GM21825 (cell line): ENCODE results near the gene RAI14.

ENCODE experiments used
- ATAC-seq: cut with Tn5 transposase; IDR thresholded peaks from one replicate; pipeline ENCODE4 v1.9.1; 2021; ENCODE audit warnings: mild to moderate bottlenecking, moderate library complexity; ENCODE audit not compliant: unreplicated experiment

The RAI14 gene

GRCh38 chr5:34656001-34656699 is at the start of gene RAI14:
TSS of gene RAI14 (plus strand) at chr5:34656328. CDS start at chr5:34686920, 30,592 bp downstream.
- no peak for ATAC-seq

DNA sequence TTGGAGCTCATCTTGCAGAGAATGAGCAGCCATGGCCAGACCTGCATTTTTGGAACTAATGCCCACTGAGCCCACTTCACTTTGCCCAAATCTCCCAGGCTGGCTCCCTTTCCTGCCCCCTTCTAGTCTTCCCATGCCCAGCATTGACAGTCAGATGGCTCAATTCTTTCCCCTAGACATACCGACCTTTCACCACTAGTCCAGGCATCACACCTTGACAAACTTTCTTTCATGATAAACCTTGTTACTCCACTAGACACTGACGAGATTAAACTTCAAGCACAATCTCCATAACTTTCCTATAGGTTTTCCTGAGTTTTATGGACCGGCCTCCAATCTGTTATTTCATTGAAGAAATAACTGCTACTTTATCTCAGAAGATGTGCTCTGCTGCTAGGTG is 47.8 kb upstream of the RAI14 start:
- no peak for ATAC-seq

DNA sequence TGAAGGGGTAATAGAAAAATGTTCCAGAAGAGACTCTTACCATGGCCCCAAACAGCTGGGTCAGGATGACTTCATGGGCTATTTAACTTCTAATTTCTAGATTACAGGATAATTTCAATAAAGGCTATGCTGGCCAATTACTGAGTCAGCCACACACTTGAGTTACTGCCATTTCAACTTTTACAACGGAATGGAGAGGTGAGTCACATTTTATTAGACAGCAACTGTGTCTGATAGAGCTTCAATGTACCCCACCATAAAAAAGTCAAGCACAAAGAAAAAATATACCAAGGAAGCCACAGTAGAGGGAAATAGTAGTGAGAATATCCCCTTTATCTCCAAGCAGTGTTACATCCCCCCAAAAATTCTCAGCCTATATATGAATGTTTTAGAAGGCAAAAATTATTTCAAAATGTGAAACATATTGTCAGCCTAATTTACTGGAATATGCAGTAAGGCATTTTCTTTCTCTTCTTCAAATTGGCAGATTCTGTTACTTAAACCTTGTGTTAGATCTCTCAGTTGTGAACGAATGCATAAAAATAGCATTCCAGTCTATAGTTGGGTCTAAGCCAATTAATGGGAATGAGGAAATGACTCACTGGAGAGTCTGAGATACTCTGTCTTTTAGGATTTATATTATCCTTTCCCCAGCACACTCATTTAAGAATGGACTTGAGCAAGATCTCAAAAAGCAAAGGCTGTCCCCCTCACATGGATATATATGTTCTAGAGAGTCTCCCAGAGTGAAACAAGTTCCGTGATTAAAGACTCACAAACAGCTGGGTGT is 47.1 kb upstream of the RAI14 start:
- ATAC-seq, result no peak

DNA sequence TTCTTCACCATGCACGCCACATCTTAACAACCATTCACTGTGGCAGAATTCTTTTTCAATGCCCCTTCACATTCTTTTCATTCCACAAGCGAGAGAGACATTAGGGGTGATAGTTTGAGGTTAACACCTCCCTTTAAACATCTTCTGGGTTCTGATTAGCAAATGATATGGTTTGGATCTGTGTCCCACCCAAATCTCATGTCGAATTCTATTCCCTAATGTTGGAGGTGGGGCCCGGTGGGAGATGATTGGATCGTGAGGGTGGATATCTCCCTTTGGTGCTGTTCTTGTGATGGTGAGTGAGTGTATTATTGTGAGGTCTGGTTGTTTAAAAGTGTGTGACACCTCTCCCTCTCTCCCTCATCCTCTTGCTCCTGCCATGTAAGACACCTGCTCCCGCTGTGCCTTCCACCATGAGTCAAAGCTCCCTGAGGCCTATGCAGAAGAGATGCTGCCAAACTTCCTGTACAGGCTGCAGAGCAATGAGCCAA is 46.1 kb upstream of the RAI14 start:
- ATAC-seq, result no peak

DNA sequence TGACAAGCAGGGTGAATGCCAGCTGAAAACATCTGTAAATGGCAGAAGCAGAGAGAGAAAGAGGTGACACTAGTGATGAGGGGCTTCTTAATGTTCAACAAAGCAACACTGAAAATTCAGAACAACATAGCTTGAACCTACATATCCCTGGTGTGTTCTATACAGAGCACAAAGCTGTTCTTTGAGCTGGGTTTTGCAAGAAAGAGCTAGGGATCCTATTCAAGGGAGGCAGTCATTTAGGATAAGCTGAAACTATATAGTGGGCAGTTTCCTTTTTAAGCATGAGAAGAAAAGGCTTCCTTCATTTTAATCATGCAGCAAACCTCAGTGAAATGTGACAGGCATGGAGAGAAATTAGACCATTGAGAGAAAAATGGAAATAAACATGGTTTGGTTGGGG is 45.6 kb upstream of the RAI14 start:
- no peak for ATAC-seq

GRCh38 chr5:34611464-34612415 is 44.4 kb upstream of the RAI14 start:
- no peak for ATAC-seq

GRCh38 chr5:34616651-34617050 is 39.5 kb upstream of the RAI14 start:
- no peak for ATAC-seq

DNA sequence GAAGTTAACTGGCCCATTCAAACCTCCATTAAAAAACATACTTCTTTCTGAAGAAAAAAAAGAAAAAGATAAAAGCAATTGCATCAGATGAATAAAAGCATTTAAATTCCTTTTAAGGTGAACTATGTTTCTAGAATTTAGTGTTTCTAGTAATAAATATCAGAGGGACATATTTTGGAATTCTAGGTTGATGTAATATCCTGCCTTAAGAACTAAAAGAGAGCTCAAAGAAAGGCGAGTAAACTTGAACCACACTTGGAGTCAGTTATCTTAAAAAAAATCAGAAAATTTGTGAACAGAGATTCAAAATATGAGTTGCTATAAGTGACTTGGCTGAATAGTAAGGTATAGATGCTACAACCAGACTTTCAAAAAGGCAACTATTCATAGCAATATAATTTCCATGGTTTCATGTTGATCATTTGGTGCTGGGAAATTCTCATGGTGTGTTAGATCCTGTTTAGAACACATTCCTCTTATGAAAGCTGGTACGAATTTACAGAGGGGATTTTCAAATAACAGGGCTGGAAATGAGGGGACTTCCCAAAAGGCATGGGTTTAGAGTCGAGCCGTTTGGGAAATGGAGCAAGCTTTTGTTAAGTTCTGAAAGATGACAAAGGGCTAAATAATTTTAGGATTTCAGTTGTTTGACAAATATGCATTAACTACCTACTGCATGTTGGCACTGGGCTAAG is 37.6 kb upstream of the RAI14 start:
- no peak for ATAC-seq

DNA sequence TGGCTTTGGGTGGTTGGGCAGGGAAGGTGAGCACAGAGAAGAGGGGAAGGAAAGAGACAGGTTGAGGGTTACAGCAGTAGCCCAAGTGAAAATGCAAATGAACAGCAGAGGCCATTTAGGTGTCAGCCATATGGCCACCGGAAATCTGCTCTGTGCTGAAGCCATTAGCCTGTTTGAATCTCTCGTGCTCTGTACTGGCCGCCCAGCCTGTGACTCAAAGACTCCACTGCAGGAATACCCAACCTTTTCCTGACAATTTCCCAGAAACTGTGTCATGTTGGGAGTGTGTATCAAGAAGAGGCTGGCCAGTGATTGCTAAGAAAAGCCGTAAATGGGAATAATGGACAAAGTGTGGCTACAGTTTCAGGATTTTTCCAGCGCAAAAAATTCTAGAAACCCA is 35.9 kb upstream of the RAI14 start:
- no peak for ATAC-seq

DNA sequence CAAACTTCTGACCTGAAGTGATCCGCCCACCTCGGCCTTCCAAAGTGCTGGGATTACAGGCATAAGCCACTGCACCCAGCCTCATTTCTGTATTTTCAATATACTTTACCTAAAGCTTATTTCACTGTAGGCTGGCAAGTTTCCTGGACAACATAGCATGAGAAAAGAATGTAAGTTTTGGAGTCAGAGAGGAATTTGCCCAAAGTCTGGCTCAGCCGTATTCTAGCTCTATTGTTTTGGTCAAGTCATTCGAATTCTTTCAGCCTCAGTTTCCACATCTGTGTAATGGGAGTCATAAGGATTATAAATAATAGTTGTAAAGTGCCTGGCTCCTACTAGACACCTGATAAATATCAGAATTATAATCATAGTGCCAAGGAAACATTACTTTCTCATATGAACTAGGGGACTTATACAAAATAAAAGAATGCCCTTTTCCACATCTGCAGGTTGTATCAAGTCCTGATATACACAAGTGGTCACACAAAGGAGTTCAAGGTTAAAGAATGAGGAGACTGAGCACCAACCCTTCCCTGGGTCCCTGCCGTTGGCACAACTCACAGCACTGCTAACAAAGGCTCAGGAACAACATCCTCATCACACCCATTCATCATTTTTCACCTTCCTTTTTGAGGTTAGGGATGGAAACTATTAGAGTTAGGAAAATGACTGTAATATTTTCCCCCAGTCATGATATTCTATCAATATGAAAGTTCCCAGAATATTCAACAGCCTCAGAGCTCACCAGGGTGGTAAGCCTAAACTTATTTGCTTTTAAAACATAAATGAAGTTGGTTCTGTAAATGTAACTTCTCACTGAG is 34.6 kb upstream of the RAI14 start:
- no peak for ATAC-seq

- ATAC-seq, result no peak
Measured at GRCh38 chr5:34622098-34622400, 34.1 kb upstream of the RAI14 start.

GRCh38 chr5:34624691-34625090 is 31.4 kb upstream of the RAI14 start:
- ATAC-seq, result no peak

GRCh38 chr5:34625246-34625645 is 30.9 kb upstream of the RAI14 start:
- ATAC-seq, result no peak

DNA sequence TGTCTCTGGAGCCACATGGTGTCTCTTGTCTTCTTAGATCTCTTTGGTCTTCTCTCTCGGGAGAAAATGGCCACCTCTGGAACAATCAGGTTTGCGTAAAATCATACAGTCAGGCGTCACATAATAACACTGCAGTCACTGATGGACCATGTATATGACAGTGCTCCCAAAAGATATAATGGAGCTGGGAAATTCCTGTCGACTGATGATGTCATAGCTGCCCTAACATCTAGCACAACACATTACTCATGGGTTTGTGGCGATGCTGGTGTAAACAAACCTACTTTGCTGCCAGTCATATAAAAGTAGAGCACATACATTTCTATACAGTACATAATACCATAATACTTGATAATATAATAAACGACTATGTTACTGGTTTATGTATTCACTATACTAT is 30.1 kb upstream of the RAI14 start:
- no peak for ATAC-seq

GRCh38 chr5:34626751-34627150 is 29.4 kb upstream of the RAI14 start:
- ATAC-seq, result no peak

GRCh38 chr5:34627794-34628193 is 28.3 kb upstream of the RAI14 start:
- ATAC-seq, result no peak

DNA sequence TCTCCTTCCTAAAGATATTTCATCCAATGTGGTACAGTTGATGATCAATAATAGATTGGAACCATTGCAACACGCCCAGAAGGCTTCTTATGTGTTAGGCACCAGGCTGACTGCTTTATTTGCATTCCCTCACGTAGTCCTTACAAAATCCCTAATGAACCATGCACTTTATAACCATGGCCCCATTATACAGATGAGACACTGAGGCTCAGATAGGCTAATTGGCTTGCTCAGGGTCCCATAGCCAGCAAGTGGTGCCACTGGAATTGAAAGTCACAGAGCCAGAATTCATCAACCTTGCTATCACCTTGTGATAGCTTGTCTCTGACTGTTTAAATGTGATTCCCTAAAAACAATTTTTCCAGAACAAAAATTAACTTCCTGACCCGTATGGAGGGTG is 27.8 kb upstream of the RAI14 start:
- ATAC-seq, result no peak

GRCh38 chr5:34630596-34630995 is 25.5 kb upstream of the RAI14 start:
- no peak for ATAC-seq

DNA sequence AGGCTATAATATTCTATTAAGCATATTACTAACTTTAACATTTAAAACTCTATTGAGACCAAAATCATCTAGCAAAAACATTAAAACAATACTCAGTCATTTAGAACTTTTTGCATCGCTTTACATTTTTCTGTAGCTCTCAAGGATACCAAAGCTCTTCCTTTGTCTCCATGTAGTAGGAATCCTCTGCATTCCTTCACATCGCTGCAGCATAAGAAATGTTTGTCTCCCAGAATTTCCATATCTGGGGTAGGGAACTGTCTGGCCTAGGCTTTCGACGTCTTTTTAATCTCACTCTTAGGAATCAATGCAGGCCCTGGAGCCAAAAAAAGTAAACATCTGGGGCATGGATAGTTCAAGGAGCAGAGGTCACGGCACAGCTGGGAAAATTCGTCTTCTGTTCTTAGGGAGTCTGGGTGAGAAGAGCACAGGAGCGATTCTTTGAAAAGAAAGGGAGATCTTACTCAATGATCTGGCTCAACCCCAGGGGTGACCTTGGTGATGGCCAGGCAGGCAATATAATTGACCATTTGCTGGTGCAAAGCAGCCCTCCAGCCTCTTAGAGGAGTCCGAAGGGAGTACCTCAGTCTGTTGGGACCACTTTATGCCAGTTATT is 23.2 kb upstream of the RAI14 start:
- no peak for ATAC-seq
